GM12878 (cell line): ENCODE results near the gene MCF2L2.

Source experiments
- EP300 ChIP-seq, 2 experiments: fragments of 150-350 bp in 1 of 2; IDR thresholded peaks; 2 replicates each; pipeline ENCODE4 v1.6.1; 2011 to 2012; ENCODE audit warnings: low read depth in 2 of 2, low read length in 2 of 2, borderline replicate concordance in 1 of 2, improper control_type of control experiment in 1 of 2, inconsistent platforms in 1 of 2; ENCODE audit not compliant: control insufficient read depth in 1 of 2
- MTA3 ChIP-seq: IDR thresholded peaks from 2 replicates; pipeline ENCODE4 v1.6.1; 2012; ENCODE audit warnings: low read length, inconsistent platforms, borderline replicate concordance
- NFYA ChIP-seq: IDR thresholded peaks from 2 replicates; pipeline ENCODE4 v1.6.1; 2011; ENCODE audit warnings: low read depth, mild to moderate bottlenecking, low read length, improper control_type of control experiment, borderline replicate concordance
- POLR2AphosphoS2 ChIP-seq: IDR thresholded peaks from 2 replicates; pipeline ENCODE4 v1.6.1; 2011; ENCODE audit warnings: low read depth, mild to moderate bottlenecking, low read length, improper control_type of control experiment, moderate library complexity
- POLR2AphosphoS5 ChIP-seq: IDR thresholded peaks from 2 replicates; pipeline ENCODE4 v1.6.1; 2011; ENCODE audit warnings: mild to moderate bottlenecking, low read length, inconsistent platforms
- RAD21 ChIP-seq: IDR thresholded peaks from 2 replicates; pipeline ENCODE4 v1.6.1; 2011; ENCODE audit warnings: mild to moderate bottlenecking, low read depth, low read length, moderate library complexity; ENCODE audit not compliant: insufficient read depth
- RFX5 ChIP-seq: IDR thresholded peaks from 2 replicates; pipeline ENCODE4 v1.6.1; 2011; ENCODE audit warnings: low read depth, low read length, improper control_type of control experiment
- SIN3A ChIP-seq: IDR thresholded peaks from 2 replicates; pipeline ENCODE4 v1.6.1; 2012; ENCODE audit warnings: low read depth, low read length, improper control_type of control experiment
- TAF1 ChIP-seq: IDR thresholded peaks from 2 replicates; pipeline ENCODE4 v1.6.1; 2011; ENCODE audit warnings: mild to moderate bottlenecking, low read depth, low read length, borderline replicate concordance
- TCF7 ChIP-seq: IDR thresholded peaks from 2 replicates; pipeline ENCODE4 v1.6.1; 2014; ENCODE audit warnings: antibody characterized with exemption, borderline replicate concordance
- TF ChIP-seq, protein P1 (sequence below), 3 experiments: IDR thresholded peaks in 2 of 3; conservative IDR thresholded peaks in 1 of 3; 2 replicates each; pipeline ENCODE4 v1.5.1; 2011; ENCODE audit warnings: low read depth in 3 of 3, low read length in 3 of 3, mild to moderate bottlenecking in 3 of 3, control low read depth in 2 of 3, moderate library complexity in 2 of 3, inconsistent platforms in 1 of 3, mixed read lengths in 1 of 3; ENCODE audit not compliant: control insufficient read depth in 2 of 3, insufficient read depth in 1 of 3; ENCODE audit errors: extremely low read depth in 1 of 3
- TF ChIP-seq, protein P2 (sequence below): IDR thresholded peaks from 2 replicates; pipeline ENCODE4 v1.6.1; 2012; ENCODE audit warnings: mild to moderate bottlenecking, low read depth, low read length
- TF ChIP-seq, protein P3 (sequence below): IDR thresholded peaks from 2 replicates; pipeline ENCODE4 v1.6.1; 2011; ENCODE audit warnings: low read depth, low read length, improper control_type of control experiment, borderline replicate concordance
- TF ChIP-seq, protein P4 (sequence below): fragments of 450-650 bp; IDR thresholded peaks from 2 replicates; pipeline ENCODE4 v1.6.1; 2017; ENCODE audit warnings: antibody characterized with exemption, mild to moderate bottlenecking, moderate library complexity

DNA sequence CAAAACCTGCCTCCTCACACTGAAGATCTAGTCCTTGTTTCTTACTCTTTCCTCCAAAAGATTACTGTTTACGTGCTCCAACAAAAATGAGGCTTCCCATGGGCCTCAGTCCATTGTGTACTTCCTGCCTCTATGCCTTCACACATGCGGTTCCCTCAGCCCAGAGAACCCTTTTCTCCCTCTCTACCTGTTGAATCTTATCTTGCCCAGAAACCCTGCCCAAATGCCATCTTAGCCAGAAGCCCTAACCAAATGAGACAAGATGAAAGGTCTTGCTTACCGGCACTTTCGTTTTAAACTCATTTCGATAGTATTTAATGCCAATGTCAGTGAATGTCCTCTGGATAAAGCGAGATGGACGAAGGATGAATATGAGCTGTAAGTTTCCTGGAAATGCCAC, 89.9 kb downstream of the MCF2L2 start:
- TF ChIP-seq TAF1: no peak
- TF ChIP-seq, protein P1, sequence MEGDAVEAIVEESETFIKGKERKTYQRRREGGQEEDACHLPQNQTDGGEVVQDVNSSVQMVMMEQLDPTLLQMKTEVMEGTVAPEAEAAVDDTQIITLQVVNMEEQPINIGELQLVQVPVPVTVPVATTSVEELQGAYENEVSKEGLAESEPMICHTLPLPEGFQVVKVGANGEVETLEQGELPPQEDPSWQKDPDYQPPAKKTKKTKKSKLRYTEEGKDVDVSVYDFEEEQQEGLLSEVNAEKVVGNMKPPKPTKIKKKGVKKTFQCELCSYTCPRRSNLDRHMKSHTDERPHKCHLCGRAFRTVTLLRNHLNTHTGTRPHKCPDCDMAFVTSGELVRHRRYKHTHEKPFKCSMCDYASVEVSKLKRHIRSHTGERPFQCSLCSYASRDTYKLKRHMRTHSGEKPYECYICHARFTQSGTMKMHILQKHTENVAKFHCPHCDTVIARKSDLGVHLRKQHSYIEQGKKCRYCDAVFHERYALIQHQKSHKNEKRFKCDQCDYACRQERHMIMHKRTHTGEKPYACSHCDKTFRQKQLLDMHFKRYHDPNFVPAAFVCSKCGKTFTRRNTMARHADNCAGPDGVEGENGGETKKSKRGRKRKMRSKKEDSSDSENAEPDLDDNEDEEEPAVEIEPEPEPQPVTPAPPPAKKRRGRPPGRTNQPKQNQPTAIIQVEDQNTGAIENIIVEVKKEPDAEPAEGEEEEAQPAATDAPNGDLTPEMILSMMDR (IDR thresholded peaks at IDR 0.05 in 2 of 3, conservative IDR thresholded peaks at IDR 0.05 in 1 of 3; ENCODE audit: control insufficient read depth in 2 of 3, extremely low read depth in 1 of 3, insufficient read depth in 1 of 3, low read depth in 3 of 3, low read length in 3 of 3): no peak
- TF ChIP-seq RFX5: no peak
- TF ChIP-seq POLR2AphosphoS2: no peak
- TF ChIP-seq, protein P2, sequence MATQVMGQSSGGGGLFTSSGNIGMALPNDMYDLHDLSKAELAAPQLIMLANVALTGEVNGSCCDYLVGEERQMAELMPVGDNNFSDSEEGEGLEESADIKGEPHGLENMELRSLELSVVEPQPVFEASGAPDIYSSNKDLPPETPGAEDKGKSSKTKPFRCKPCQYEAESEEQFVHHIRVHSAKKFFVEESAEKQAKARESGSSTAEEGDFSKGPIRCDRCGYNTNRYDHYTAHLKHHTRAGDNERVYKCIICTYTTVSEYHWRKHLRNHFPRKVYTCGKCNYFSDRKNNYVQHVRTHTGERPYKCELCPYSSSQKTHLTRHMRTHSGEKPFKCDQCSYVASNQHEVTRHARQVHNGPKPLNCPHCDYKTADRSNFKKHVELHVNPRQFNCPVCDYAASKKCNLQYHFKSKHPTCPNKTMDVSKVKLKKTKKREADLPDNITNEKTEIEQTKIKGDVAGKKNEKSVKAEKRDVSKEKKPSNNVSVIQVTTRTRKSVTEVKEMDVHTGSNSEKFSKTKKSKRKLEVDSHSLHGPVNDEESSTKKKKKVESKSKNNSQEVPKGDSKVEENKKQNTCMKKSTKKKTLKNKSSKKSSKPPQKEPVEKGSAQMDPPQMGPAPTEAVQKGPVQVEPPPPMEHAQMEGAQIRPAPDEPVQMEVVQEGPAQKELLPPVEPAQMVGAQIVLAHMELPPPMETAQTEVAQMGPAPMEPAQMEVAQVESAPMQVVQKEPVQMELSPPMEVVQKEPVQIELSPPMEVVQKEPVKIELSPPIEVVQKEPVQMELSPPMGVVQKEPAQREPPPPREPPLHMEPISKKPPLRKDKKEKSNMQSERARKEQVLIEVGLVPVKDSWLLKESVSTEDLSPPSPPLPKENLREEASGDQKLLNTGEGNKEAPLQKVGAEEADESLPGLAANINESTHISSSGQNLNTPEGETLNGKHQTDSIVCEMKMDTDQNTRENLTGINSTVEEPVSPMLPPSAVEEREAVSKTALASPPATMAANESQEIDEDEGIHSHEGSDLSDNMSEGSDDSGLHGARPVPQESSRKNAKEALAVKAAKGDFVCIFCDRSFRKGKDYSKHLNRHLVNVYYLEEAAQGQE: no peak
- no peak for TF ChIP-seq TCF7
- TF ChIP-seq EP300 (IDR thresholded peaks at IDR 0.05; ENCODE audit: borderline replicate concordance in 1 of 2, control insufficient read depth in 1 of 2, low read depth in 2 of 2, low read length in 2 of 2): no peak
- TF ChIP-seq, protein P3, sequence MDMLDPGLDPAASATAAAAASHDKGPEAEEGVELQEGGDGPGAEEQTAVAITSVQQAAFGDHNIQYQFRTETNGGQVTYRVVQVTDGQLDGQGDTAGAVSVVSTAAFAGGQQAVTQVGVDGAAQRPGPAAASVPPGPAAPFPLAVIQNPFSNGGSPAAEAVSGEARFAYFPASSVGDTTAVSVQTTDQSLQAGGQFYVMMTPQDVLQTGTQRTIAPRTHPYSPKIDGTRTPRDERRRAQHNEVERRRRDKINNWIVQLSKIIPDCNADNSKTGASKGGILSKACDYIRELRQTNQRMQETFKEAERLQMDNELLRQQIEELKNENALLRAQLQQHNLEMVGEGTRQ: no peak
- no peak for TF ChIP-seq NFYA
- no peak for TF ChIP-seq SIN3A
- TF ChIP-seq MTA3: no peak
- TF ChIP-seq, protein P4, sequence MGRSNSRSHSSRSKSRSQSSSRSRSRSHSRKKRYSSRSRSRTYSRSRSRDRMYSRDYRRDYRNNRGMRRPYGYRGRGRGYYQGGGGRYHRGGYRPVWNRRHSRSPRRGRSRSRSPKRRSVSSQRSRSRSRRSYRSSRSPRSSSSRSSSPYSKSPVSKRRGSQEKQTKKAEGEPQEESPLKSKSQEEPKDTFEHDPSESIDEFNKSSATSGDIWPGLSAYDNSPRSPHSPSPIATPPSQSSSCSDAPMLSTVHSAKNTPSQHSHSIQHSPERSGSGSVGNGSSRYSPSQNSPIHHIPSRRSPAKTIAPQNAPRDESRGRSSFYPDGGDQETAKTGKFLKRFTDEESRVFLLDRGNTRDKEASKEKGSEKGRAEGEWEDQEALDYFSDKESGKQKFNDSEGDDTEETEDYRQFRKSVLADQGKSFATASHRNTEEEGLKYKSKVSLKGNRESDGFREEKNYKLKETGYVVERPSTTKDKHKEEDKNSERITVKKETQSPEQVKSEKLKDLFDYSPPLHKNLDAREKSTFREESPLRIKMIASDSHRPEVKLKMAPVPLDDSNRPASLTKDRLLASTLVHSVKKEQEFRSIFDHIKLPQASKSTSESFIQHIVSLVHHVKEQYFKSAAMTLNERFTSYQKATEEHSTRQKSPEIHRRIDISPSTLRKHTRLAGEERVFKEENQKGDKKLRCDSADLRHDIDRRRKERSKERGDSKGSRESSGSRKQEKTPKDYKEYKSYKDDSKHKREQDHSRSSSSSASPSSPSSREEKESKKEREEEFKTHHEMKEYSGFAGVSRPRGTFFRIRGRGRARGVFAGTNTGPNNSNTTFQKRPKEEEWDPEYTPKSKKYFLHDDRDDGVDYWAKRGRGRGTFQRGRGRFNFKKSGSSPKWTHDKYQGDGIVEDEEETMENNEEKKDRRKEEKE: no peak
- TF ChIP-seq POLR2AphosphoS5: no peak
- TF ChIP-seq RAD21: no peak
